Hepatocyte (in vitro differentiated cells): Measurements from ENCODE around the gene CLDN5. TPM values are rescaled to one million over a fixed set of nuclear protein-coding genes. Genes with fewer than 3 reads are reported as not detected.

Experiments
- DNase-seq: peaks from one replicate; pipeline ENCODE4 v3.0.0-alpha.2; 2016; ENCODE audit warnings: low spot score
- H2AFZ ChIP-seq: fragments of 200-600 bp; sonication (generic); 2 replicates; pipeline ENCODE4 v1.6.0; 2016; ENCODE audit warnings: antibody characterized with exemption, mild to moderate bottlenecking
- H3K27ac ChIP-seq: fragments of 200-600 bp; sonication (generic); 2 replicates; pipeline ENCODE4 v1.5.1; 2016; ENCODE audit warnings: mild to moderate bottlenecking
- H3K27me3 ChIP-seq: fragments of 200-600 bp; sonication (generic); 2 replicates; pipeline ENCODE4 v1.6.1; 2016
- H3K36me3 ChIP-seq: fragments of 200-600 bp; sonication (generic); replicated peaks from 2 replicates; pipeline ENCODE4 v1.5.1; 2016; ENCODE audit warnings: low read depth; ENCODE audit not compliant: insufficient read depth
- H3K4me1 ChIP-seq: fragments of 200-600 bp; sonication (generic); 2 replicates; pipeline ENCODE4 v1.5.1; 2016; ENCODE audit warnings: mild to moderate bottlenecking, moderate library complexity; ENCODE audit not compliant: insufficient read depth
- H3K4me2 ChIP-seq: fragments of 200-600 bp; sonication (generic); 2 replicates; pipeline ENCODE4 v1.6.0; 2016
- H3K4me3 ChIP-seq: fragments of 200-600 bp; sonication (generic); 2 replicates; pipeline ENCODE4 v1.5.1; 2016; ENCODE audit warnings: mild to moderate bottlenecking
- H3K79me2 ChIP-seq: fragments of 200-600 bp; sonication (generic); 2 replicates; pipeline ENCODE4 v1.6.0; 2017; ENCODE audit warnings: mild to moderate bottlenecking
- H3K9me2 ChIP-seq: fragments of 200-600 bp; sonication (generic); replicated peaks from 2 replicates; pipeline ENCODE4 v1.6.0; 2017; ENCODE audit warnings: mild to moderate bottlenecking; ENCODE audit not compliant: insufficient read depth
- H3K9me3 ChIP-seq: fragments of 200-600 bp; sonication (generic); 2 replicates; pipeline ENCODE4 v1.5.1; 2016; ENCODE audit warnings: low read depth, mild to moderate bottlenecking
- H4K20me1 ChIP-seq: fragments of 200-600 bp; sonication (generic); 2 replicates; pipeline ENCODE4 v1.6.0; 2016; ENCODE audit warnings: mild to moderate bottlenecking; ENCODE audit not compliant: insufficient read depth, poor library complexity, severe bottlenecking
- CTCF ChIP-seq: fragments of 200-600 bp; sonication (generic); IDR thresholded peaks from 2 replicates; pipeline ENCODE4 v1.5.1; 2016; ENCODE audit warnings: antibody characterized with exemption, mild to moderate bottlenecking; ENCODE audit not compliant: poor library complexity
- EZH2 ChIP-seq: fragments of 200-600 bp; sonication (generic); IDR thresholded peaks from 2 replicates; pipeline ENCODE4 v1.6.1; 2016; ENCODE audit warnings: antibody characterized with exemption, mild to moderate bottlenecking, borderline replicate concordance
- EZH2phosphoT487 ChIP-seq: fragments of 200-600 bp; sonication (generic); IDR thresholded peaks from one replicate; pipeline ENCODE4 v1.6.1; 2018; ENCODE audit warnings: antibody characterized with exemption, mild to moderate bottlenecking, low read depth, moderate library complexity; ENCODE audit not compliant: unreplicated experiment, severe bottlenecking
- WGBS: methylation state at CpG from one replicate; pipeline ENCODE4 v1.1.6; 2016; ENCODE audit warnings: low lambda C conversion rate; ENCODE audit errors: missing lambda C conversion rate; 5-methylcytosine and 5-hydroxymethylcytosine counted together
- polyA plus RNA-seq: library from polyadenylated mRNA; unstranded; fragments of >200 nt; fragmentation: Nextera tagmentation; extraction: Ambion mirVana; gene quantifications from 2 replicates; pipeline ENCODE4 v1.2.1, GENCODE V29; 2016
- total RNA-seq: library from RNA; depleted of rRNA; stranded (reverse); fragments of >200 nt; gene quantifications from 2 replicates; pipeline ENCODE4 v1.2.3, GENCODE V29; 2014

The CLDN5 gene
- total and polyA plus RNA-seq, 2 experiments from 2014 or later: 4.9 to 9.9 TPM

- no peaks in the 10 kb centered on the region for H3K9me2 ChIP-seq
- peaks cover 5% of the 10 kb centered on the region for H3K27me3 ChIP-seq
- no peak overlapping the region for H3K4me2 ChIP-seq
- TF ChIP-seq EZH2: no peak
- TF ChIP-seq EZH2phosphoT487: no peak
- TF ChIP-seq CTCF: no peak
- H2AFZ ChIP-seq: no peak overlapping the region
- no peaks in the 10 kb centered on the region for H3K79me2 ChIP-seq
- no peak overlapping the region for H3K4me3 ChIP-seq
- no peaks in the 10 kb centered on the region for H3K9me3 ChIP-seq
- H3K4me1 ChIP-seq: no peaks in the 10 kb centered on the region
- no peaks in the 10 kb centered on the region for H4K20me1 ChIP-seq
- no peak for DNase-seq
- 87% methylated on average over 5 of the region's 5 CpGs for WGBS
- H3K27ac ChIP-seq: no peak overlapping the region
- no peaks in the 10 kb centered on the region for H3K36me3 ChIP-seq
Observed at GRCh38 chr22:19545935-19546207, 21.7 kb upstream of the CLDN5 start.

GRCh38 chr22:19543970-19544708, 19.9 kb upstream of the CLDN5 start:
- 84% methylated on average over 16 of the region's 16 CpGs for WGBS
- Histone ChIP-seq H2AFZ (no peak overlapping the region), H4K20me1 (no peaks in the 10 kb centered on the region), H3K36me3 (no peaks in the 10 kb centered on the region), H3K27me3 (peaks cover 5% of the 10 kb centered on the region), H3K79me2 (no peaks in the 10 kb centered on the region), H3K4me1 (no peaks in the 10 kb centered on the region), H3K4me3 (no peak overlapping the region), H3K4me2 (no peak overlapping the region), H3K9me3 (no peaks in the 10 kb centered on the region), H3K27ac (no peak overlapping the region), H3K9me2 (no peaks in the 10 kb centered on the region)
- no peak for TF ChIP-seq CTCF
- TF ChIP-seq EZH2phosphoT487: no peak
- no peak for TF ChIP-seq EZH2
- DNase-seq: no peak

GRCh38 chr22:19540394-19540793, 16.2 kb upstream of the CLDN5 start:
- Histone ChIP-seq H3K4me1 (no peaks in the 10 kb centered on the region), H3K9me2 (no peaks in the 10 kb centered on the region), H3K27ac (no peak overlapping the region), H3K27me3 (peaks cover 5% of the 10 kb centered on the region), H3K79me2 (no peaks in the 10 kb centered on the region), H4K20me1 (no peaks in the 10 kb centered on the region), H3K4me3 (no peak overlapping the region), H2AFZ (no peak overlapping the region), H3K4me2 (no peak overlapping the region), H3K36me3 (no peaks in the 10 kb centered on the region), H3K9me3 (no peaks in the 10 kb centered on the region)
- TF ChIP-seq CTCF (no peak), EZH2 (no peak), EZH2phosphoT487 (no peak)
- DNase-seq: no peak

GRCh38 chr22:19537941-19538488, 13.8 kb upstream of the CLDN5 start:
- H3K4me2 ChIP-seq: no peak overlapping the region
- peaks cover 5% of the 10 kb centered on the region for H3K27me3 ChIP-seq
- H3K4me3 ChIP-seq: no peak overlapping the region
- no peak for DNase-seq
- H2AFZ ChIP-seq: no peak overlapping the region
- no peaks in the 10 kb centered on the region for H3K4me1 ChIP-seq
- 82% methylated on average over 5 of the region's 5 CpGs for WGBS
- no peaks in the 10 kb centered on the region for H3K9me2 ChIP-seq
- H3K9me3 ChIP-seq: no peaks in the 10 kb centered on the region
- H3K79me2 ChIP-seq: no peaks in the 10 kb centered on the region
- H4K20me1 ChIP-seq: no peaks in the 10 kb centered on the region
- no peak overlapping the region for H3K27ac ChIP-seq
- TF ChIP-seq CTCF (no peak), EZH2 (no peak), EZH2phosphoT487 (no peak)
- H3K36me3 ChIP-seq: no peaks in the 10 kb centered on the region
